ENCODE measurements around the gene MYO9A.
A peak's percentile ranks its signal among the peaks of the same experiment; 100 is the strongest.

The MYO9A gene

DNA sequence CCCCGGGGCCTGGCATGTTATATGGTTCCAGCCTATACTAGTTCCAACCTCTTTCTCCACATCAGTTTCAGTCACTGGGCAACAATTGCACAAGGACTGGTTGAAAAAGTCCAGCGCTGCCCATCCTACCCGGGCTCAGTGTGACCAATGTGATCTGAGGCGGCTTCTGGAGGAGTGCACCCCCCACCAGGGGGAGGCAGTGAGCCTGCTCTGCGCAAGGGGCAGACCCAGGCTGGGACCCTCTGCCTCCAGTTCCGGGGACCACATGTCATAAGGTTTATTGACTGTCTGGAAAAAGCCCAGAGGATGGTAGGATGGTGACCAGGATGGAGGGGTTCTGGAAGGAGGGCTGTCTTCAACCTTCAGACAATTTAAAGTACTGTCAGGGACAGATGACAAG, 333.2 kb downstream of the MYO9A start:
- no peaks in the 10 kb centered on the region for H3K4me1 ChIP-seq
- H3K36me3 ChIP-seq = no peaks in the 10 kb centered on the region
- no peaks in the 10 kb centered on the region; the same call in 1 of the 2 replicates for H3K27me3 ChIP-seq
- TF ChIP-seq, protein P1, sequence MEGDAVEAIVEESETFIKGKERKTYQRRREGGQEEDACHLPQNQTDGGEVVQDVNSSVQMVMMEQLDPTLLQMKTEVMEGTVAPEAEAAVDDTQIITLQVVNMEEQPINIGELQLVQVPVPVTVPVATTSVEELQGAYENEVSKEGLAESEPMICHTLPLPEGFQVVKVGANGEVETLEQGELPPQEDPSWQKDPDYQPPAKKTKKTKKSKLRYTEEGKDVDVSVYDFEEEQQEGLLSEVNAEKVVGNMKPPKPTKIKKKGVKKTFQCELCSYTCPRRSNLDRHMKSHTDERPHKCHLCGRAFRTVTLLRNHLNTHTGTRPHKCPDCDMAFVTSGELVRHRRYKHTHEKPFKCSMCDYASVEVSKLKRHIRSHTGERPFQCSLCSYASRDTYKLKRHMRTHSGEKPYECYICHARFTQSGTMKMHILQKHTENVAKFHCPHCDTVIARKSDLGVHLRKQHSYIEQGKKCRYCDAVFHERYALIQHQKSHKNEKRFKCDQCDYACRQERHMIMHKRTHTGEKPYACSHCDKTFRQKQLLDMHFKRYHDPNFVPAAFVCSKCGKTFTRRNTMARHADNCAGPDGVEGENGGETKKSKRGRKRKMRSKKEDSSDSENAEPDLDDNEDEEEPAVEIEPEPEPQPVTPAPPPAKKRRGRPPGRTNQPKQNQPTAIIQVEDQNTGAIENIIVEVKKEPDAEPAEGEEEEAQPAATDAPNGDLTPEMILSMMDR (IDR thresholded peaks at IDR 0.05; ENCODE audit: low read depth, low read length) = peak; percentile 68
- H3K4me3 ChIP-seq (ENCODE audit: low read depth, low read length) = no peak overlapping the region
- no peaks in the 10 kb centered on the region for H3K9me3 ChIP-seq
- peak; percentile 64 for DNase-seq

DNA sequence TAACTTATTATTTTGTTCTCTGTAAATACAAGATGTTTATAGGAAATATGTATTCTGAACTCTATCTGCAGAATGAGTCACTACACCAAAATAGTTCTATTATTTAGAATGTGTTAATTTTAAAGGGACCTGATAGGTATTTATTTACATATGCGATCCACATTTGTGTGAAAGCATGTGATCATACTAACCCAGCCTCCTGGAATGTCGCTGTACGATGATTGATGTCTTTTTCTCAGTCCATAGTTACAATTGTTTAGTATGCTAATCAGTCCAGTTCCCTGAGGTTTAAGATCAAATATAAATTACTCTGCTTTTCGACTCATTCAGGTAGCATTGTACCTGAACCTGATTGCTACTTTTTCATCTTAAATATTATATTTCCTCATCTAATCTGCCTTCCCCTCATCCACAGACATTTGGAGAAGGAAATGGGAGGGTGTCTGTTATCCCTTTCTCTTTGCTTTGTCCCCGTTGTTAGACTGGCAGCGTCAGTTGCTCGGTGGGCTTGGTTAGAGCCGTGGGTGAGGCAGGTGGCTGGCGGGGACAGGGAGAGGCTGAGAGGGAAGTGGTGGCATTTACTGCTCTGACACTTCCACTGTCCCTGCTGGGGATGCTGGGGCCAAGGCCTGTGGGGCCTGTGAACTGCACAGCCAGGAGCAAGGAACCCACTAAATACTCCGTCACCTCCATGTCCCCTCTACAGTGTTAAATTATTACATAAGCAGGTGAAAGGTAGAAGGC, 335.4 kb downstream of the MYO9A start:
- no peaks in the 10 kb centered on the region for H3K4me1 ChIP-seq
- no peaks in the 10 kb centered on the region for H3K27me3 ChIP-seq
- H3K9me3 ChIP-seq = no peaks in the 10 kb centered on the region
- no peak for DNase-seq
- no peak overlapping the region for H3K4me3 ChIP-seq (ENCODE audit: low read depth, low read length)
- H3K36me3 ChIP-seq = no peaks in the 10 kb centered on the region
- TF ChIP-seq, protein P1 (IDR thresholded peaks at IDR 0.05; ENCODE audit: low read depth, low read length) = no peak

DNA sequence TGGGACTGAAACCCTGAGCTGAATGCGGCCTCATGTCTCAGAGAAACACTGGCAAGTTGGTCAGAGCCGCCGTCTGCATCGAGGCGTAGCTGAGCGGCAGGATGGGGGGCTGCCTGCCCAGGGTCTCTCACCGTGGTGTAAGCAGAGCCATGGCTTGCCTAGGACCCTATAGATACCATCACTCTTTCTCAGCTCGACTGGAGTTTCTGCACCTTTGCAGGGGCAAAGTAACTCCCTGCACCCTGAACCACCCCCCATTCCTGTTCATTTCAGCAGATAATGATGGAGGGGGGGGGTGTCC, 336.0 kb downstream of the MYO9A start:
- TF ChIP-seq, protein P1 (IDR thresholded peaks at IDR 0.05; ENCODE audit: low read depth, low read length) = no peak
- DNase-seq = no peak
- no peaks in the 10 kb centered on the region for H3K36me3 ChIP-seq
- no peaks in the 10 kb centered on the region for H3K9me3 ChIP-seq
- no peak overlapping the region for H3K4me3 ChIP-seq (ENCODE audit: low read depth, low read length)
- H3K27me3 ChIP-seq = no peaks in the 10 kb centered on the region
- no peaks in the 10 kb centered on the region for H3K4me1 ChIP-seq

DNA sequence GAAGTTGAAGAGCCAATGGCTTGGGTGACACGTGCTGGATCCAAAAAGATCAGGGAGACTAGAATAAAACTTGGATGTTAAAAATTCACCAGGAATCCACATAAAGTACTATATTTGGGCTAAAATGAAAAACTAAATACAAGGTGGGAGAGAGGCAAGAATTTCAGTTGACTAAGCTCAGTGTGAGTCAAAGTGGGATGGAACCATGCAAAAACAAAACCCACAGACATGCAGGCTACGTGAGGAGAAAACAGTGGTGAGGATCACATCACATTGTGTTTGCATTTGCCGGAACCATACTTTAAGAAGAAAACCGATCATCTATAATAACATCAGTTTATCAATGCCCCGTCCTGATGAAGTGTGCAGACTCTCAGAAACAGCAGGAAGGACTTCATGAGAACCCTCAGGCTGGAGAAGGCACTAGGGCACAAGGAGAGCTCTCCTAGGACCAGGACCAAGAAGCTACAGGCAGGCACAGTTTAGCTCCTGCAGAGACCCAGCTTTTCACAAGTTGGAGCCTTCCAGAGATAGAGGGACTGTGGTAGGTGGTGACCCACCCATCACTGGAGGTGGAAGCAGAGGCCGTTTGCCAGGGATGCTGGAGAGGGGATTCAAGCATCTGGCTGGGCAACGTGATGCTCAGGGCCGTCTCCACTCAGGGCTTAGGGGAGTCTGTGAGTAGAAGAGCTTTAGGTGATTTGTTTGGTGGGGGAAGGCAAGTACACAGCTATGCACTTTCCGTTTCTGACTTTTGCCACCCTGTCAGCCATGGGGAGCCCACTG, 336.6 kb downstream of the MYO9A start:
- Histone ChIP-seq H3K4me3 (ENCODE audit: low read depth, low read length) (no peak overlapping the region), H3K9me3 (no peaks in the 10 kb centered on the region), H3K27me3 (no peaks in the 10 kb centered on the region), H3K36me3 (no peaks in the 10 kb centered on the region), H3K4me1 (no peaks in the 10 kb centered on the region)
- TF ChIP-seq, protein P1 (IDR thresholded peaks at IDR 0.05; ENCODE audit: low read depth, low read length) = no peak
- no peak for DNase-seq

DNA sequence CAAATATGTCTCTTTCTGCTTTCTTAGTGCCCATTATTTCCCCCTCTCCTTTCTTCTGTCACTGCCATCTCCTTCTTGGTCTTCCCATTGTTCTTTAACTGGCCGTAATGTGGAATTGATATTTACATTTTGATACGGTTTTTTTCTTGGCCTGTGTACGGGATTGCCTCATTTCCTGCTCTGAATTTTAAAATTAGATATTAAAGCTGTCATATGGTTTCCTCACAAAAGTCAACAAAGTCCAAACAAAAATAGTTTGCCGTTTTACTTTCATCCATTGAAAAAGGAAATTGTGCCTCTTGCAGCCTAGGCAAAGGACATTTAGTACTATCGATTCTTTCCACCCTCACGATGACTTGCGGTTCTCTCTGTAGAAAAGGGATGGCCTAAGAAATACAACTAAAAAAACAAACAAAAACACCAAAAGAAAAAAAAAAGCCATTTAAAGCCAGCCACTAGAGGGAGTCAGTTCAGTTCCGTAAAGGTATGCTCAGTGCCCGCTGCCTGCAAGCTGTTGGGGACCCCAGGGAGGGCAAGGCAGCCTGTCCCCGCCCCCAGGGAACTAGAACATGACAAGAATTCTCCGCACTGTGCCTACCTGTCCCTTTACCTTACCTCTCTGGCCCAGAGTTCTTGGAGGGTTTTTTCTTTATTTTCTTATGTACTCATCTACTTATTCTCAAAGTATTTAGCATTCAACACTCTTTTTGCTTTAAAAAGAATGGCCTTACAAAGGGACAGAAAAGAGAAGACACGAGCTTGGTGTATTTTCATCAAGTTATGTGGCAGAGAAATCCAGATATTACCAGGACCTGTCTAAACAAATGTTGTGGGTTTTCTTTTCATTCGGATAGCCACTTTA, 337.6 kb downstream of the MYO9A start:
- Histone ChIP-seq H3K36me3 (no peaks in the 10 kb centered on the region), H3K27me3 (no peaks in the 10 kb centered on the region), H3K4me1 (no peaks in the 10 kb centered on the region), H3K4me3 (ENCODE audit: low read depth, low read length) (no peak overlapping the region), H3K9me3 (no peaks in the 10 kb centered on the region)
- peak; percentile 63 for DNase-seq
- TF ChIP-seq, protein P1 (IDR thresholded peaks at IDR 0.05; ENCODE audit: low read depth, low read length) = peak; percentile 82
